SK-N-SH treated with all-trans-retinoic acid at 6 μM for 48 hours (cell line): ENCODE data around the gene ZBTB38.
A peak's percentile ranks its signal among the peaks of the same experiment; 100 is the strongest.

Experiments
- ARNTL ChIP-seq: fragments of 450-650 bp; formaldehyde crosslinking; IDR thresholded peaks from 2 replicates; pipeline ENCODE4 v1.5.0; 2020; ENCODE audit warnings: low read depth, mild to moderate bottlenecking, moderate library complexity, borderline replicate concordance
- BACH2 ChIP-seq: fragments of 250-450 bp; sonication (Bioruptor Pico); IDR thresholded peaks from 2 replicates; pipeline ENCODE4 v1.9.0; 2021; ENCODE audit warnings: mild to moderate bottlenecking, borderline replicate concordance
- CREB5 ChIP-seq: fragments of 250-450 bp; sonication (Bioruptor Pico); IDR thresholded peaks from 2 replicates; pipeline ENCODE4 v1.5.1; 2020; ENCODE audit warnings: low read depth, mild to moderate bottlenecking, moderate library complexity
- CSDC2 ChIP-seq: fragments of 250-450 bp; sonication (Bioruptor Pico); IDR thresholded peaks from 2 replicates; pipeline ENCODE4 v1.5.0; 2020; ENCODE audit warnings: mild to moderate bottlenecking, moderate library complexity
- ISL1 ChIP-seq: fragments of 250-450 bp; sonication (Bioruptor Pico); IDR thresholded peaks from 2 replicates; pipeline ENCODE4 v2.1.2; 2022; ENCODE audit warnings: mild to moderate bottlenecking, moderate library complexity
- PPARA ChIP-seq: fragments of 250-450 bp; sonication (Bioruptor Pico); IDR thresholded peaks from 2 replicates; pipeline ENCODE4 v1.5.0; 2020; ENCODE audit warnings: mild to moderate bottlenecking, borderline replicate concordance
- RARB ChIP-seq: fragments of 250-450 bp; sonication (Bioruptor Pico); IDR thresholded peaks from 2 replicates; pipeline ENCODE4 v1.8.0; 2021; ENCODE audit warnings: mild to moderate bottlenecking, moderate library complexity
- SNAI2 ChIP-seq: fragments of 250-450 bp; sonication (Bioruptor Pico); IDR thresholded peaks from 2 replicates; pipeline ENCODE4 v1.5.0; 2020; ENCODE audit warnings: mild to moderate bottlenecking, moderate library complexity
- ZFP3 ChIP-seq: fragments of 250-450 bp; sonication (Bioruptor Pico); IDR thresholded peaks from 2 replicates; pipeline ENCODE4 v1.5.0; 2020; ENCODE audit warnings: mild to moderate bottlenecking, moderate library complexity
- ZNF565 ChIP-seq: fragments of 450-650 bp; formaldehyde crosslinking; conservative IDR thresholded peaks from 2 replicates; pipeline ENCODE4 v1.5.0; 2020; ENCODE audit warnings: low read depth, mild to moderate bottlenecking, moderate library complexity
- TF ChIP-seq, protein P1 (sequence below): fragments of 250-450 bp; sonication (Bioruptor Pico); IDR thresholded peaks from 2 replicates; pipeline ENCODE4 v1.5.1; 2021; ENCODE audit warnings: mild to moderate bottlenecking, moderate library complexity

GRCh38 chr3:141368062-141368924 lies at the start of gene ZBTB38:
- no peak for TF ChIP-seq ARNTL
- TF ChIP-seq ISL1 (CRISPR knock-in tag) = peak; percentile 37; the same call in 1 of the 2 replicates
- no peak for TF ChIP-seq PPARA (CRISPR knock-in tag)
- TF ChIP-seq ZNF565 (CRISPR knock-in tag) = no peak
- TF ChIP-seq RARB (CRISPR knock-in tag) = peak; percentile 61; the same call in 1 of the 2 replicates
- peak; percentile 84; the same call in 1 of the 2 replicates for TF ChIP-seq CSDC2 (CRISPR knock-in tag)
- TF ChIP-seq ZFP3 (CRISPR knock-in tag) = peak; percentile 50; the same call in 1 of the 2 replicates
- no peak for TF ChIP-seq CREB5
- no peak for TF ChIP-seq BACH2 (CRISPR knock-in tag)
- TF ChIP-seq, protein P1, sequence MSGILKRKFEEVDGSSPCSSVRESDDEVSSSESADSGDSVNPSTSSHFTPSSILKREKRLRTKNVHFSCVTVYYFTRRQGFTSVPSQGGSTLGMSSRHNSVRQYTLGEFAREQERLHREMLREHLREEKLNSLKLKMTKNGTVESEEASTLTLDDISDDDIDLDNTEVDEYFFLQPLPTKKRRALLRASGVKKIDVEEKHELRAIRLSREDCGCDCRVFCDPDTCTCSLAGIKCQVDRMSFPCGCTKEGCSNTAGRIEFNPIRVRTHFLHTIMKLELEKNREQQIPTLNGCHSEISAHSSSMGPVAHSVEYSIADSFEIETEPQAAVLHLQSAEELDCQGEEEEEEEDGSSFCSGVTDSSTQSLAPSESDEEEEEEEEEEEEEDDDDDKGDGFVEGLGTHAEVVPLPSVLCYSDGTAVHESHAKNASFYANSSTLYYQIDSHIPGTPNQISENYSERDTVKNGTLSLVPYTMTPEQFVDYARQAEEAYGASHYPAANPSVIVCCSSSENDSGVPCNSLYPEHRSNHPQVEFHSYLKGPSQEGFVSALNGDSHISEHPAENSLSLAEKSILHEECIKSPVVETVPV (CRISPR knock-in tag) = no peak
- no peak for TF ChIP-seq SNAI2 (CRISPR knock-in tag)
